Measurements from ENCODE around the gene QPCT.
"Not testable (repeated sequence)": the region's sequence is repeated elsewhere in the genome, so short reads cannot be mapped to it uniquely, and the experiment has no call there.

QPCT gene

DNA sequence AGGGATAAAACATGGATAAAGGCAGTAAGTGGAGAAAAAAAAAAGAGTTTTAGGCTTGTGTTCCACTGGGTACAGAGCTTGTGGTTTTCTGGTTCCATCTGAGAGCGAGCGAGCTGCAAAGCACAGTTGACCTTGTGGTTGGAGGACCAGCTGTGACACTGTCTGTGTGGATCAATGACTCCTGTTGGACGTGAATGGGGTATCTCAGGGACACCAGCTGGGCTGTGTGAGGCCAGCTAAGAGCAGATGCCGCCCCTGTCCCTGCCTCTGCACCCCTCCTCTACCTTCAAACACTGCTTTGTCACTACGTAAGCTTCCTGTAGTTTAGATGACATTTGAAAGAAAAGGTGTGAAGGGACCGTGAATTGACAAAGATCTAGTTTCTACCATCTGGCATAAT, 67.8 kb downstream of the QPCT start:
- Mint-ChIP-seq H3K4me3 (no peak overlapping the region), H3K9me3 (ENCODE audit: low read depth) (no peaks in the 10 kb centered on the region), H3K4me1 (ENCODE audit: low read depth) (peaks cover 12% of the 10 kb centered on the region), H3K27ac (peak overlapping the region; percentile 28), H3K27me3 (peaks cover 2% of the 10 kb centered on the region), H3K36me3 (no peaks in the 10 kb centered on the region)

- not testable (repeated sequence) for H3K36me3 Mint-ChIP-seq; H3K27me3 Mint-ChIP-seq; H3K27ac Mint-ChIP-seq; H3K9me3 Mint-ChIP-seq (ENCODE audit: low read depth); H3K4me3 Mint-ChIP-seq
- peaks cover 12% of the 10 kb centered on the region for H3K4me1 Mint-ChIP-seq (ENCODE audit: low read depth)
Measured at GRCh38 chr2:37413911-37414469, 69.6 kb downstream of the QPCT start.

DNA sequence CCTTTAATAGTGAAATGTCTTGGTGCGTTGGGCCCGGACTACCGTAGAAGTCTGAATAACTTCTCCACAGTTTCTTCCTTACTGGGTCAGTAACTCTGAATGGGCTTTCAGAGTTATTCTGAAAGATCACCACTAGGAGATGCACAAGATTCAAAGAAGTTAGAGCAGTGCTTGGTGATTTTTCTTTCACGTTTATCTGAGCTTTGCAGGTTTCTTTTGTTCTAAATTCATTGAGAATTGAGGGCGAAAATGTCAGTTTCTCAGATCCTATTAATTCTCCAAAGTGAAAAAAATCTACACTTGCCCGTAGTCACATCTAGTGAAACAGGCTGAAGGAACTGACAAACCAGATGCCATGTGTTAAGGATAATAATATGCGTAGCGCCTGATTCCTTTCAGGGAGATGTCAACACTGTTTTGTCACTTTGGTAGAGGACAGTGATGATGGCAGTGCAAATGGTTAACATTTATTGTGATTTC, 70.1 kb downstream of the QPCT start:
- Mint-ChIP-seq H3K9me3 (ENCODE audit: low read depth) (no peaks in the 10 kb centered on the region), H3K27ac (no peak overlapping the region), H3K4me1 (ENCODE audit: low read depth) (peaks cover 12% of the 10 kb centered on the region), H3K4me3 (no peak overlapping the region), H3K27me3 (no peaks in the 10 kb centered on the region), H3K36me3 (no peaks in the 10 kb centered on the region)

DNA sequence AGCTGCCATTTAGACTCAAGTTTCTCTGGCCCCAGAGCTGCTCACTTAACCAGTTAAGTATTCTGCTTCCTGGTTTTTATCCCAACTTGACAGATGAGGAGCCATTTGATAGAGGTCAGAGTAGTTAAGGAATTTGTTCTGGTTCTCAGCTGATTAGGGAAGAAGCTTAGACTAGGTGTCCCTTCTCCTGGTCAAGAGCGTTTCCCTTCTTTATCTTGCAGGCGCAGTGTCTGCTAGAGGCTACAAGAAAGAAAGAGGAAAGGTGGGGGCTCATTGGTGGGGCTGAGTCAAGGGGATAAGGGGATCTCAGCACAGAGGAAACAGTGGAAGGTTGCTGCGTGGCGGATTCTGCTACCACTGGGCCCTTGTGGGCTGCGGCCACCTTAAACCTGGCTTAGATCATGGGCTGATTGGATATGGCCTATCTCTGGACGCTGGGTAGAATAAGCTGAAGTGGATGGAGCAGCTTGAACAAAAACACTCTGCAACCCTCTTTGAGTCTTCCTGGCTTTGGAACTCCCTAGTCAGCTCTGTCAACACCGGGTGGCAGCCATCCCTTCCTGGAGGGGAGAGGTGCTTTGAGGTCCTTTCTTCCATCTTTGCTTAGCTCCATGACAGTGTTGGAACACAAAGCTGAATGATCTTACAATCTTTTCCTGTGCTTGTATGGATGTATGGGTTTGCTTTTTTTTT, 70.8 kb downstream of the QPCT start:
- H3K27me3 Mint-ChIP-seq, result no peaks in the 10 kb centered on the region
- H3K4me3 Mint-ChIP-seq, result no peak overlapping the region
- no peaks in the 10 kb centered on the region for H3K36me3 Mint-ChIP-seq
- H3K27ac Mint-ChIP-seq, result no peak overlapping the region
- H3K4me1 Mint-ChIP-seq (ENCODE audit: low read depth), result peaks cover 12% of the 10 kb centered on the region
- no peaks in the 10 kb centered on the region for H3K9me3 Mint-ChIP-seq (ENCODE audit: low read depth)

GRCh38 chr2:37417321-37417720, 72.9 kb downstream of the QPCT start:
- no peak overlapping the region for H3K27ac Mint-ChIP-seq
- H3K27me3 Mint-ChIP-seq, result no peaks in the 10 kb centered on the region
- H3K9me3 Mint-ChIP-seq (ENCODE audit: low read depth), result no peaks in the 10 kb centered on the region
- H3K36me3 Mint-ChIP-seq, result no peaks in the 10 kb centered on the region
- peaks cover 10% of the 10 kb centered on the region for H3K4me1 Mint-ChIP-seq (ENCODE audit: low read depth)
- no peak overlapping the region for H3K4me3 Mint-ChIP-seq

DNA sequence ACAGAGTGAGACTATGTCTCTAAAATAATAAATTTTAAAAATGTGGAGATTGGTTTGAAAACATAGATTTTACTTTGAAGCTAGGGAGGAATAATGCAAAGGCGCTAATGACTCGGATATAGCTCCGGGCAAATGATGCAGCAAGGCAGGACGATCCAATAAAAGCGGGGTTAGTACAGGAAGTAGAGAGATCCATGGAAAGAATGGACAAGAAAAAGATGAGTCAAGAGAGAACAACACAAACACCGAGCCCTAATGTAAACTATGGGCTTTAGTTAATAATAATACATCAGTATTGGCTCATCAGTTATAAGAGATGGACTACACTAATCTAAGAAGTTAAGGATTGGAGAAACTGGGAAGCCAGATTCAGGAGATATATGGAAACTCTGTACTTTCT, 74.5 kb downstream of the QPCT start:
- no peak overlapping the region for H3K27ac Mint-ChIP-seq
- peaks cover 10% of the 10 kb centered on the region for H3K4me1 Mint-ChIP-seq (ENCODE audit: low read depth)
- no peaks in the 10 kb centered on the region for H3K36me3 Mint-ChIP-seq
- no peak overlapping the region for H3K4me3 Mint-ChIP-seq
- H3K9me3 Mint-ChIP-seq (ENCODE audit: low read depth), result no peaks in the 10 kb centered on the region
- H3K27me3 Mint-ChIP-seq, result no peaks in the 10 kb centered on the region

- Mint-ChIP-seq H3K27ac (no peak overlapping the region), H3K4me1 (ENCODE audit: low read depth) (no peaks in the 10 kb centered on the region), H3K36me3 (no peaks in the 10 kb centered on the region), H3K27me3 (no peaks in the 10 kb centered on the region), H3K9me3 (ENCODE audit: low read depth) (no peaks in the 10 kb centered on the region), H3K4me3 (no peak overlapping the region)
Measured at GRCh38 chr2:37421686-37422085, 77.3 kb downstream of the QPCT start.

- Mint-ChIP-seq H3K27me3 (no peaks in the 10 kb centered on the region), H3K4me3 (no peak overlapping the region), H3K4me1 (ENCODE audit: low read depth) (no peaks in the 10 kb centered on the region), H3K36me3 (no peaks in the 10 kb centered on the region), H3K27ac (no peak overlapping the region), H3K9me3 (ENCODE audit: low read depth) (no peaks in the 10 kb centered on the region)
Measured at GRCh38 chr2:37422816-37423215, 78.4 kb downstream of the QPCT start.

Data from activated naive CD8-positive, alpha-beta T cell (primary cell).